Stimulated activated CD8-positive, alpha-beta memory T cell treated with anti-CD3 and anti-CD28 coated beads, Interleukin-4, amount 100 ng/mL, for 48 hours (primary cell): Measurements from ENCODE around the gene TMEM253.

Experiments
- DNase-seq: peaks from one replicate; pipeline ENCODE4 v3.0.0-alpha.2; 2020

The TMEM253 gene

GRCh38 chr14:21106176-21106497 lies 5.3 kb downstream of the TMEM253 start:
- DNase-seq = no peak

GRCh38 chr14:21106498-21107282 lies 5.8 kb downstream of the TMEM253 start:
- DNase-seq = peak; percentile 86

DNA sequence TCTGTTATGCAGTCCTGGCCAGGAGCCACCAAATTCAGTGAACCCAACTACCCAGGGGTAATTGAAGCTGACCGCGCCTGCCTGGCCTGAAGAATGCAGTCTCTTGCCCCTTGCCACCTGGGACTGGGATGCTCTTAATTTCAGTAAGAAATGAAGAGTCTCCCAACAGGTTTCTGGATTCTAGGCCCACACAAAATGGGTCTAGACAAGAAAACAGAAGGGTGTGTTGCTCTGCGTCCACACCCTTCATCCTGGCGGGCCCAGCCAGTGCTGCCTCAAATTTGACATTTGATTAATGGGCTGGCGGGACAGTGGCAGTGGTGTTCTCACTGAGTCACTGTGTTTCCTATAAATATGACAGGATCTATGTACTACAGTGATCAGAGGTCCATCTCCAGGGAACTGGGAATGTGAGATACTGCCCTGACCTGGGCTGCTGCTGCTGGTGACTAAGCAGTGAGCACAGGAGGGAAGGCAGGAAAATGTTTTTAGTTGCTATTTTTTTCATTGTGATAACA lies 6.5 kb downstream of the TMEM253 start:
- no peak for DNase-seq

- no peak for DNase-seq
Measured at GRCh38 chr14:21108791-21109190, 7.9 kb downstream of the TMEM253 start.

DNA sequence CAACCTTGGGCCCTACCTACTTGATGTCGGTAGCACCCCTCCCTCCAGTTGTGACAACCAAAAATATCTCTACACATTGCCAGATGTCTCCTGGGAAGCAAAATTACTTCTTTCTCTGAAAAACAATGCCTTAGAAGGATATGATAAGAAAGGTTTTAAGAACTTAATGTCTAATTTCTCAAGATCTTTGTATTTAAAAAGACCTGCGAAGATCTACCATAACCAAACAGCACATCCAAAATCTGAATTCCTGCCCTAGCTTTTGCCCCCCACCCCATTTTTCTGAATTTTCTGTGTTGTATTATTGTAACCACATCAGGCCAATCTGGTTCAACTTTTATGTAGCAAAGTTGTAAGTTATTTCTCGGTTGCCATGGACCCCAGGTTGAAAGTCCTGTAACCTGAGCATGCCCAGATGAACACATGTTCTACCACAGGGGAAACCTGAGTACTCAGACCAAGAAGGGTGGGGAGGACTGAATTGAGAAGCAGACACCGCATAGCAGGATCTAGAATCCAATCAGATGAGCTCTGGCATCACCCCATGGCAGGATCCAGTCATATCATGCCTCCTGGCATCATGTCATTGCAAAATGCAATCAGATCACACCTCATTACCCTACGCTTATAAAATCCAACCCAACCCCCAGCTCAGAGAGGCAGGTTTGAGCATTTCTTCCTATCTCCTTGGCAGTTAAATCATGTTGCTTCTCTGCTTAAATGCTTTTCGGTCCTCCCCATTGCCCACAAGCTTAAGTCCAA lies 8.7 kb downstream of the TMEM253 start:
- DNase-seq = peak; percentile 61

DNA sequence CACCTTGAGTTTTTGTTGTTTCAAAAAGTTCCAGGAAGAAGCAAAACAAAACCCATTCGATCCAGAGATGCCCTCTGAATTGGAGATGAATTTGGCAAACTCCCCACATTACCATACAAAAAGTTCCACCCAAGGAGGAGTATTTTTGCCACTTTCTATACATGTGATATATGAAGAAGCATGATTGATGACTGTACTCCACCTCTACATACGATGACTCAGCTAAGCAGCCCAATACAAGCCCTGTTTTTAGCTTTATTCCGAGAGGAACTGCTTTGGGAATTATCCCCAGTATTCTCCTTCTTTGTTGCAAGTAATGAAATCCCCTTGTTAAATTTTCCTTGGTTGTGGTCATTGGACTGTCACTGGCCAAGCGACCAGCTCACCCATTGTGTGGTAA lies 11.4 kb downstream of the TMEM253 start:
- DNase-seq = no peak

DNA sequence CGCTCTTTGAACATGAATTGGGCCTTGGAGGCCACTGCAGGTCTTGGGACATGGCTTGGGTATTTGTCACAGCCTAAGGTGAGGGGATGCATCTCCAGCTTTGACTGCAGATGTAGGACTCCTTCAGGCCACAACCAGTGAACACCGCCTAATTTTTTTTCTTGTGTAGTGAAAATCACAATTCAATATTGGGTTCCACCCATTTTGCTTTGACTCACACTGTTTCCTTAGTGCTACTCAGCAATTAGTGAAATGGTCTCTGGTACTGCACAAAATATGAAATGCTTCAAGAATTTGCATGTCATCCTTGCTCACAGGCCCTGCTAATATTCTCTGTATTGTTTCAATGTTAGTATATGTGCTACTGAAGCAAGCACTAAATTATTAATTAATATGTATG lies 12.5 kb downstream of the TMEM253 start:
- no peak for DNase-seq

DNA sequence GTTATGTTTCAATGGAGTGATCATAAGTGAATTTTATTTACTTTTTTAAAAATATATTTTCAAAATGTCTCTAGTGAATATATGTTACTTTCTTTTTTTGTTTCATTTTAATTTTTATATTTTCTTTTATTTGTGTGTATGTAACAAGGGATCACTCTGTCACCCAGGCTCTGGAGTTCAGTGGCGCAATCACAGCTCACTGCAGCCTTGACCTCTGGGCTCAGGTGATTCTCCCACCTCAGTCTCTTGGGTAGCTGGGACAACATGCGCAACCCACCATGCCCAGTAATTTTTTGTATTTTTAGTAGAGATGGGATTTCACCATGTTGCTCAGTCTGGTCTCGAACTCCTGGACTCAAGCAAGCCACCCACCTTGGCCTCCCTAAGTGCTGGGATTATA lies 18.1 kb downstream of the TMEM253 start:
- DNase-seq = no peak

DNA sequence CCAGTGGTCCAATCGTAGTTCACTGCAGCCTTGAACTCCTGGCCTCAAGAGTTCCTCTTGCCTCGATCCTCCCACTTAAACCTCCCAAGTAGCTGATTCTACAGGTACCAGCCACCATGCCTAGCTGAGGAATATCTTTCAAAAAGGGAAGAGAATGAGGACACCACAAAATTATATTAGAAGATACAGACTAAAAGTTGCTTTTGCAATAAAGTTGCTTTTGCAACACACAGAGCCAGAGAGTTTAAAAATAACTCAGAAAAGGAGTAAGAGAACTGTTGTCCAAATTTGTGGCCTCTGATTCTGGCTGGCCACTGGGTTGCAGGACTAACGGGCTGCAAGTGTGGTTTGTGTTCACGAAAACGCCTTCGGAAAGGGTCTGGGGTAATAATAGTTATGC lies 19.8 kb downstream of the TMEM253 start:
- no peak for DNase-seq

- DNase-seq = no peak
Measured at GRCh38 chr14:21121122-21121521, 20.3 kb downstream of the TMEM253 start.

GRCh38 chr14:21123429-21123828 lies 22.6 kb downstream of the TMEM253 start:
- no peak for DNase-seq

DNA sequence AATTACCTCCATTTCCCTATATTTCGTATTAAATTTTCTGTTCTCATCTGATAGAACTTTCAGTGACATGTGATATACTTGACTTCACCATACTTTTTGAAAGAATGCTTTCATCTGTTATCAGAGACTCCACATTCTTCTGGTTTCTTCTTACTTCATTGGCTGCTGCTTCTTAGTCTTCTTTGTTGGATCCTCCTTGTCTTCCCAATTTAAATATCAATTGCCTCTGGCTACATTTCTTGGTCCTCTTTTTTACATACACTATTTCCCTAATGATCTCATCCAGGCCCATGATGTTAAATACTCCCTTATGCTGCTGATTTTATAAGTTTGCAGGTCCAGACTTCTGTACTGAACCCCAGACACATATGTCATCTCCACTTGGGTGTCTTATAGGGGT lies 33.0 kb downstream of the TMEM253 start:
- DNase-seq = no peak

- no peak for DNase-seq
Measured at GRCh38 chr14:21136024-21136423, 35.2 kb downstream of the TMEM253 start.

- no peak for DNase-seq
Measured at GRCh38 chr14:21142357-21142756, 41.5 kb downstream of the TMEM253 start.

- no peak for DNase-seq
Measured at GRCh38 chr14:21145437-21145836, 44.6 kb downstream of the TMEM253 start.

- no peak for DNase-seq
Measured at GRCh38 chr14:21149641-21150367, 48.9 kb downstream of the TMEM253 start.
